K562 (cell line): ENCODE data around the gene GSC. TPM values are rescaled to one million over a fixed set of nuclear protein-coding genes. Genes with fewer than 3 reads are reported as not detected.
"Not testable (repeated sequence)": the region's sequence is repeated elsewhere in the genome, so short reads cannot be mapped to it uniquely, and the experiment has no call there.

Source experiments
- ATAC-seq: fragments of 200-7000 bp; cut with Tn5 transposase; 3 replicates; pipeline ENCODE4 v1.9.1; 2020; ENCODE audit warnings: moderate library complexity
- BruUV-seq: library from RNA; stranded (reverse); fragments of 400-500 nt; replicated peaks from 2 replicates; lab custom pipeline; 2021; lab: Mats Ljungman, UMichigan
- CTCF ChIA-PET: fragments of 300-600 bp; formaldehyde crosslinking; extraction: SDS; loops from one replicate; lab custom pipeline; 2021; ENCODE audit warnings: low intra/inter-chr PET ratio; lab: Yijun Ruan, JAX
- POLR2A ChIA-PET: fragments of 300-600, 350-650 bp; sonication (Branson Sonifier 250); formaldehyde crosslinking; extraction: SDS; loops from one replicate; lab custom pipeline; 2021; ENCODE audit warnings: antibody characterized with exemption, inconsistent platforms; lab: Yijun Ruan, JAX
- DNase-seq, 4 experiments: peaks; one replicate each; pipeline versions ENCODE4 v3.0.0 to v3.0.0-alpha.2; 2011 to 2018; ENCODE audit warnings: low spot score in 3 of 4, mixed read lengths in 3 of 4; ENCODE audit errors: extremely low read depth in 1 of 4
- FAIRE-seq: peaks from 2 replicates; lab custom pipeline; 2011; peaks lifted over from hg19 to GRCh38; lab: Jason Lieb, UNC
- H2AFZ ChIP-seq: 2 replicates; pipeline ENCODE4 v1.6.0; 2011; ENCODE audit warnings: low read depth, low read length, control low read depth, inconsistent platforms
- H3K27ac ChIP-seq: fragments of 200-600 bp; 3 replicates; pipeline ENCODE4 v1.8.0; 2011; ENCODE audit warnings: low read depth, mild to moderate bottlenecking, control low read depth, inconsistent platforms, low read length, moderate library complexity, mixed read lengths; ENCODE audit errors: extremely low read depth
- H3K27me3 ChIP-seq, 2 experiments: fragments of 300-600 bp in 1 of 2; 2 replicates in 1 of 2; 3 replicates in 1 of 2; pipeline versions ENCODE4 v1.6.0 to v1.8.0; 2011; ENCODE audit warnings: inconsistent platforms in 2 of 2, low read length in 2 of 2, mild to moderate bottlenecking in 1 of 2, mixed read lengths in 1 of 2, moderate library complexity in 1 of 2; ENCODE audit not compliant: control insufficient read depth in 2 of 2, insufficient read depth in 2 of 2
- H3K36me3 ChIP-seq: fragments of 300-600 bp; 3 replicates; pipeline ENCODE4 v1.8.0; 2011; ENCODE audit warnings: mild to moderate bottlenecking, low read length, inconsistent platforms; ENCODE audit not compliant: control insufficient read depth, insufficient read depth
- H3K4me1 ChIP-seq, 2 experiments: fragments of 200-600 bp in 1 of 2; replicated peaks in 1 of 2; 2 replicates in 1 of 2; 3 replicates in 1 of 2; pipeline versions ENCODE4 v1.5.1 to v1.8.0; 2011; ENCODE audit warnings: inconsistent platforms in 2 of 2, low read length in 2 of 2, mild to moderate bottlenecking in 1 of 2, mixed read lengths in 1 of 2, moderate library complexity in 1 of 2; ENCODE audit not compliant: control insufficient read depth in 2 of 2, insufficient read depth in 2 of 2
- H3K4me2 ChIP-seq: 2 replicates; pipeline ENCODE4 v1.6.1; 2011; ENCODE audit warnings: low read length, control low read depth, inconsistent platforms, mixed read lengths; ENCODE audit not compliant: insufficient read depth
- H3K4me3 ChIP-seq: fragments of 200-600 bp; sonication (generic), shearing (Covaris generic); 2 replicates; pipeline ENCODE4 v1.5.1; 2016; ENCODE audit warnings: control low read depth, inconsistent platforms
- H3K79me2 ChIP-seq: fragments of 200-600 bp; 3 replicates; pipeline ENCODE4 v1.8.0; 2011; ENCODE audit warnings: low read length, inconsistent platforms; ENCODE audit not compliant: control insufficient read depth, insufficient read depth
- H3K9ac ChIP-seq, 2 experiments: 2 replicates each; pipeline versions ENCODE4 v1.6.0 to v1.6.1; 2011; ENCODE audit warnings: low read depth in 2 of 2, low read length in 2 of 2, control low read depth in 1 of 2, inconsistent platforms in 1 of 2, mild to moderate bottlenecking in 1 of 2, mixed read lengths in 1 of 2; ENCODE audit not compliant: insufficient read depth in 1 of 2
- H3K9me1 ChIP-seq: one replicate; pipeline ENCODE4 v1.6.0; 2011; ENCODE audit warnings: inconsistent platforms, mild to moderate bottlenecking, low read length, moderate library complexity; ENCODE audit not compliant: control insufficient read depth, insufficient read depth
- H3K9me3 ChIP-seq: replicated peaks from 2 replicates; pipeline ENCODE4 v1.5.1; 2011; ENCODE audit warnings: low read depth, low read length, inconsistent platforms; ENCODE audit not compliant: control insufficient read depth, insufficient read depth
- H4K20me1 ChIP-seq: replicated peaks from 2 replicates; pipeline ENCODE4 v1.6.1; 2011; ENCODE audit warnings: low read length, inconsistent platforms, mixed read lengths; ENCODE audit not compliant: control insufficient read depth, insufficient read depth
- FOXA3 ChIP-seq, 2 experiments: fragments of 450-650 bp in 1 of 2; sonication (generic) in 1 of 2; formaldehyde crosslinking; IDR thresholded peaks in 1 of 2; conservative IDR thresholded peaks in 1 of 2; 2 replicates each; pipeline versions ENCODE4 v1.4.0 to v1.8.0; 2020 to 2022; ENCODE audit warnings: mild to moderate bottlenecking in 2 of 2, missing genetic modification reagents in 1 of 2
- POLR3G ChIP-seq: IDR thresholded peaks from 2 replicates; pipeline ENCODE4 v1.6.1; 2011; ENCODE audit not compliant: insufficient read length, insufficient replicate concordance; ENCODE audit errors: extremely low read depth
- SRSF3 ChIP-seq: fragments of 200-400 bp; formaldehyde crosslinking; IDR thresholded peaks from 2 replicates; pipeline ENCODE4 v1.6.1; 2016; ENCODE audit warnings: mild to moderate bottlenecking, low read length, moderate library complexity; ENCODE audit not compliant: insufficient read depth
- ZNF75A ChIP-seq: fragments of 450-650 bp; formaldehyde crosslinking; IDR thresholded peaks from 2 replicates; pipeline ENCODE4 v1.4.0; 2020; ENCODE audit warnings: mild to moderate bottlenecking
- WGBS: fragments of 100-300 bp; shearing (Covaris generic); methylation state at CpG from one replicate; pipeline ENCODE4 v1.1.6; 2016; ENCODE audit warnings: low coverage, mixed read lengths; ENCODE audit not compliant: insufficient coverage; ENCODE audit errors: missing lambda C conversion rate; 5-methylcytosine and 5-hydroxymethylcytosine counted together
- in situ Hi-C: fragments of 300-500 bp; cut with MboI; formaldehyde crosslinking; loops from 4 replicates; pipeline ENCODE4 v1.15.0; 2018; ENCODE audit warnings: inconsistent platforms, mixed read lengths
- intact Hi-C: fragments of 100-400 bp; cut with micrococcal nuclease; formaldehyde crosslinking; loops from 2 replicates; pipeline ENCODE4 v1.14.2; 2022
- polyA plus RNA-seq, 8 experiments: library from polyadenylated mRNA; depleted of rRNA in 4 of 8; stranded (reverse) in 5 of 8; unstranded in 3 of 8; fragments of >200 nt; fragmentation: Nextera tagmentation in 2 of 8; fragmentation: Illumina TruSeq in 1 of 8; extraction: Ambion mirVana in 2 of 8; extraction: Trizol in 1 of 8; gene quantifications; 2 replicates each; pipeline versions ENCODE4 v1.2.1 to v1.2.3, GENCODE V29; 2011 to 2014; ENCODE audit warnings: inconsistent platforms in 1 of 8, missing spikeins in 1 of 8
- total RNA-seq, 7 experiments: library from RNA; depleted of rRNA in 6 of 7; stranded (reverse); fragments of >200 nt in 6 of 7; fragmentation: Illumina TruSeq in 2 of 7; extraction: Trizol in 2 of 7; gene quantifications; 2 replicates each; pipeline versions ENCODE4 v1.2.1 to v1.2.3, GENCODE V29; 2011 to 2021; ENCODE audit warnings: low replicate concordance in 1 of 7

Gene GSC
- total and polyA plus RNA-seq, 9 of the 15 experiments (the other 6 are each of a cell fraction or from before 2014, with no cell fraction given) = not detected

- WGBS = 0% methylated on average over 7 of the region's 8 CpGs
- CTCF ChIA-PET = no interaction called here
- Histone ChIP-seq H3K9ac (no peak overlapping the region), H3K4me2 (no peak overlapping the region), H3K4me1 (no peaks in the 10 kb centered on the region), H3K36me3 (no peaks in the 10 kb centered on the region), H3K79me2 (no peaks in the 10 kb centered on the region), H3K9me3 (no peaks in the 10 kb centered on the region), H3K9me1 (no peaks in the 10 kb centered on the region), H3K4me3 (no peak overlapping the region), H3K27me3 (no peaks in the 10 kb centered on the region), H4K20me1 (no peaks in the 10 kb centered on the region), H2AFZ (no peak overlapping the region)
- FAIRE-seq (no peak), ATAC-seq (no peak), DNase-seq (no peak)
- in situ Hi-C loops = no loop called here
- no TSS peak for BruUV-seq
- intact Hi-C loops = no loop called here
- TF ChIP-seq ZNF75A = no peak
- TF ChIP-seq POLR3G = no peak
- no peak for TF ChIP-seq SRSF3
- TF ChIP-seq FOXA3 (CRISPR knock-in tag; conservative IDR thresholded peaks at IDR 0.05 in 1 of 2, IDR thresholded peaks at IDR 0.05 in 1 of 2) = no peak
- TF ChIP-seq, all 486 proteins: peak for 0
- no peak overlapping the region for H3K27ac ChIP-seq
- POLR2A ChIA-PET = no interaction called here
Measured at GRCh38 chr14:94801225-94801624, 31.3 kb upstream of the GSC start.

- H3K79me2 ChIP-seq, FAIRE-seq, H3K4me1 ChIP-seq, DNase-seq, intact Hi-C loops, H3K9ac ChIP-seq, H3K9me3 ChIP-seq, H3K4me2 ChIP-seq, H2AFZ ChIP-seq, POLR2A ChIA-PET, BruUV-seq, H3K9me1 ChIP-seq, in situ Hi-C loops, CTCF ChIA-PET, H3K27ac ChIP-seq, H4K20me1 ChIP-seq, H3K4me3 ChIP-seq, H3K27me3 ChIP-seq, H3K36me3 ChIP-seq, ATAC-seq: not testable (repeated sequence)
- 2% methylated on average over 7 of the region's 9 CpGs for WGBS
Measured at GRCh38 chr14:94800764-94801163, 30.9 kb upstream of the GSC start.
